ENCODE results near the gene CHL1.

CHL1 gene

GRCh38 chr3:308597-309321, 112.2 kb downstream of the CHL1 start:
- in situ Hi-C loops (cut with HindIII; ENCODE audit: low pct_ligation_motif_present, low pct_unique_long_range_greater_than_20kb, low sequenced_read_pairs), result no loop called here
- no peak for DNase-seq

GRCh38 chr3:312160-312733, 115.7 kb downstream of the CHL1 start:
- in situ Hi-C loops (cut with HindIII; ENCODE audit: low pct_ligation_motif_present, low pct_unique_long_range_greater_than_20kb, low sequenced_read_pairs), result no loop called here
- DNase-seq, result no peak

GRCh38 chr3:312911-313310, 116.3 kb downstream of the CHL1 start:
- DNase-seq, result no peak
- in situ Hi-C loops (cut with HindIII; ENCODE audit: low pct_ligation_motif_present, low pct_unique_long_range_greater_than_20kb, low sequenced_read_pairs), result no loop called here

GRCh38 chr3:317012-317411, 120.4 kb downstream of the CHL1 start:
- in situ Hi-C loops (cut with HindIII; ENCODE audit: low pct_ligation_motif_present, low pct_unique_long_range_greater_than_20kb, low sequenced_read_pairs), result no loop called here

GRCh38 chr3:318903-319302, 122.3 kb downstream of the CHL1 start:
- in situ Hi-C loops (cut with HindIII; ENCODE audit: low pct_ligation_motif_present, low pct_unique_long_range_greater_than_20kb, low sequenced_read_pairs), result no loop called here
- DNase-seq, result no peak

More at GRCh38 chr3:317012-317411, 120.4 kb downstream of the CHL1 start:
- no peak for DNase-seq

GRCh38 chr3:324423-324822, 127.9 kb downstream of the CHL1 start:
- no peak for DNase-seq
- in situ Hi-C loops (cut with HindIII; ENCODE audit: low pct_ligation_motif_present, low pct_unique_long_range_greater_than_20kb, low sequenced_read_pairs), result no loop called here

- DNase-seq, result no peak
- in situ Hi-C loops (cut with HindIII; ENCODE audit: low pct_ligation_motif_present, low pct_unique_long_range_greater_than_20kb, low sequenced_read_pairs), result no loop called here
These were observed 128.9 kb downstream of the CHL1 start for GRCh38 chr3:325495-325894.

- in situ Hi-C loops (cut with HindIII; ENCODE audit: low pct_ligation_motif_present, low pct_unique_long_range_greater_than_20kb, low sequenced_read_pairs), result no loop called here
- DNase-seq, result no peak
These were observed 134.0 kb downstream of the CHL1 start for GRCh38 chr3:330494-331115.

GRCh38 chr3:331881-332280, 135.3 kb downstream of the CHL1 start:
- DNase-seq, result no peak
- in situ Hi-C loops (cut with HindIII; ENCODE audit: low pct_ligation_motif_present, low pct_unique_long_range_greater_than_20kb, low sequenced_read_pairs), result no loop called here

- DNase-seq, result no peak
- in situ Hi-C loops (cut with HindIII; ENCODE audit: low pct_ligation_motif_present, low pct_unique_long_range_greater_than_20kb, low sequenced_read_pairs), result no loop called here
These were observed 136.1 kb downstream of the CHL1 start for GRCh38 chr3:332701-333100.

- in situ Hi-C loops (cut with HindIII; ENCODE audit: low pct_ligation_motif_present, low pct_unique_long_range_greater_than_20kb, low sequenced_read_pairs), result no loop called here
- no peak for DNase-seq
These were observed 138.7 kb downstream of the CHL1 start for GRCh38 chr3:335240-335639.

- in situ Hi-C loops (cut with HindIII; ENCODE audit: low pct_ligation_motif_present, low pct_unique_long_range_greater_than_20kb, low sequenced_read_pairs), result no loop called here
- no peak for DNase-seq
These were observed 142.8 kb downstream of the CHL1 start for GRCh38 chr3:339351-339750.

GRCh38 chr3:341998-342397, 145.4 kb downstream of the CHL1 start:
- no peak for DNase-seq
- in situ Hi-C loops (cut with HindIII; ENCODE audit: low pct_ligation_motif_present, low pct_unique_long_range_greater_than_20kb, low sequenced_read_pairs), result no loop called here

- DNase-seq, result no peak
- in situ Hi-C loops (cut with HindIII; ENCODE audit: low pct_ligation_motif_present, low pct_unique_long_range_greater_than_20kb, low sequenced_read_pairs), result no loop called here
These were observed 149.6 kb downstream of the CHL1 start for GRCh38 chr3:346186-346585.

GRCh38 chr3:347581-347980, 151.0 kb downstream of the CHL1 start:
- in situ Hi-C loops (cut with HindIII; ENCODE audit: low pct_ligation_motif_present, low pct_unique_long_range_greater_than_20kb, low sequenced_read_pairs), result no loop called here
- DNase-seq, result no peak

- in situ Hi-C loops (cut with HindIII; ENCODE audit: low pct_ligation_motif_present, low pct_unique_long_range_greater_than_20kb, low sequenced_read_pairs), result no loop called here
- DNase-seq, result no peak
These were observed 154.4 kb downstream of the CHL1 start for GRCh38 chr3:350871-351371.

GRCh38 chr3:352599-352998, 156.0 kb downstream of the CHL1 start:
- in situ Hi-C loops (cut with HindIII; ENCODE audit: low pct_ligation_motif_present, low pct_unique_long_range_greater_than_20kb, low sequenced_read_pairs), result no loop called here

GRCh38 chr3:353191-353739, 156.7 kb downstream of the CHL1 start:
- no peak for DNase-seq
- in situ Hi-C loops (cut with HindIII; ENCODE audit: low pct_ligation_motif_present, low pct_unique_long_range_greater_than_20kb, low sequenced_read_pairs), result no loop called here

More at GRCh38 chr3:352599-352998, 156.0 kb downstream of the CHL1 start:
- DNase-seq, result no peak

- DNase-seq, result peak; percentile 60
- in situ Hi-C loops (cut with HindIII; ENCODE audit: low pct_ligation_motif_present, low pct_unique_long_range_greater_than_20kb, low sequenced_read_pairs), result no loop called here
These were observed 157.9 kb downstream of the CHL1 start for GRCh38 chr3:354432-354831.

Data from ACHN (cell line).